ENCODE data around the gene PRKN.

The PRKN gene

GRCh38 chr6:162014069-162014811 is 713.3 kb downstream of the PRKN start:
- no peak for DNase-seq

- DNase-seq = no peak
Observed at GRCh38 chr6:162005372-162005771, 722.2 kb downstream of the PRKN start.

GRCh38 chr6:161996783-161997182 is 730.8 kb downstream of the PRKN start:
- DNase-seq = no peak

GRCh38 chr6:161985876-161986423 is 741.6 kb downstream of the PRKN start:
- no peak for DNase-seq

GRCh38 chr6:161984713-161985112 is 742.9 kb downstream of the PRKN start:
- DNase-seq = no peak

- DNase-seq = no peak
Observed at GRCh38 chr6:161976553-161976952, 751.0 kb downstream of the PRKN start.

- DNase-seq = no peak
Observed at GRCh38 chr6:161973064-161973463, 754.5 kb downstream of the PRKN start.

- no peak for DNase-seq
Observed at GRCh38 chr6:161971043-161971442, 756.5 kb downstream of the PRKN start.

- DNase-seq = no peak
Observed at GRCh38 chr6:161963634-161964234, 763.8 kb downstream of the PRKN start.

GRCh38 chr6:161963181-161963580 is 764.4 kb downstream of the PRKN start:
- no peak for DNase-seq

GRCh38 chr6:161961796-161962195 is 765.8 kb downstream of the PRKN start:
- DNase-seq = no peak

- no peak for DNase-seq
Observed at GRCh38 chr6:161961046-161961445, 766.5 kb downstream of the PRKN start.

- DNase-seq = no peak
Observed at GRCh38 chr6:161959072-161959471, 768.5 kb downstream of the PRKN start.

GRCh38 chr6:161956082-161956481 is 771.5 kb downstream of the PRKN start:
- no peak for DNase-seq

GRCh38 chr6:161954699-161955276 is 772.8 kb downstream of the PRKN start:
- no peak for DNase-seq

GRCh38 chr6:161954077-161954476 is 773.5 kb downstream of the PRKN start:
- no peak for DNase-seq

- no peak for DNase-seq
Observed at GRCh38 chr6:161951126-161951525, 776.4 kb downstream of the PRKN start.

- DNase-seq = no peak
Observed at GRCh38 chr6:161949531-161949930, 778.0 kb downstream of the PRKN start.

- DNase-seq = no peak
Observed at GRCh38 chr6:161948462-161948861, 779.1 kb downstream of the PRKN start.

GRCh38 chr6:161947371-161947770 is 780.2 kb downstream of the PRKN start:
- no peak for DNase-seq

GRCh38 chr6:161946461-161946860 is 781.1 kb downstream of the PRKN start:
- no peak for DNase-seq

- no peak for DNase-seq
Observed at GRCh38 chr6:161943561-161943960, 784.0 kb downstream of the PRKN start.

GRCh38 chr6:161941565-161941964 is 786.0 kb downstream of the PRKN start:
- DNase-seq = no peak

GRCh38 chr6:161940519-161940918 is 787.0 kb downstream of the PRKN start:
- no peak for DNase-seq

All from stimulated activated CD4-positive, alpha-beta T cell treated with anti-CD3 and anti-CD28 coated beads, Interleukin-4, amount 100 ng/mL, for 24 hours (primary cell).